OCI-LY7 (cell line): ENCODE measurements around the gene PRRC1.

Source experiments
- CTCF ChIP-seq: fragments of 200-600 bp; sonication (generic); conservative IDR thresholded peaks from 2 replicates; pipeline ENCODE4 v1.5.1; 2014; ENCODE audit warnings: mild to moderate bottlenecking, antibody characterized with exemption, low read length, moderate library complexity, mixed read lengths
- EZH2phosphoT487 ChIP-seq: fragments of 200-600 bp; sonication (generic); IDR thresholded peaks from 2 replicates; pipeline ENCODE4 v1.6.1; 2018; ENCODE audit warnings: low read depth, borderline replicate concordance, mild to moderate bottlenecking, mixed run types, antibody characterized with exemption, low read length, moderate library complexity, mixed read lengths

GRCh38 chr5:127555826-127556225 lies 38.4 kb downstream of the PRRC1 start:
- TF ChIP-seq CTCF (no peak), EZH2phosphoT487 (no peak)
